OCI-LY1 (cell line): ENCODE measurements around the gene CORO2B.

Experiments
- H2AFZ ChIP-seq: fragments of 200-600 bp; sonication (generic), shearing (Covaris generic); 2 replicates; pipeline ENCODE4 v1.6.0; 2014; ENCODE audit warnings: antibody characterized with exemption, mild to moderate bottlenecking, low read length
- H3F3A ChIP-seq: fragments of 200-600 bp; sonication (generic), shearing (Covaris generic); 2 replicates; pipeline ENCODE4 v1.6.0; 2014; ENCODE audit warnings: mild to moderate bottlenecking, antibody characterized with exemption, low read length, moderate library complexity; ENCODE audit not compliant: insufficient read depth
- H3K27ac ChIP-seq: fragments of 200-600 bp; sonication (generic); 2 replicates; pipeline ENCODE4 v1.5.1; 2014; ENCODE audit warnings: low read length, mixed run types, mild to moderate bottlenecking, low read depth; ENCODE audit not compliant: poor library complexity, severe bottlenecking
- H3K27me3 ChIP-seq: fragments of 200-600 bp; sonication (generic); 2 replicates; pipeline ENCODE4 v1.6.0; 2014; ENCODE audit warnings: antibody characterized with exemption, mild to moderate bottlenecking, low read length, moderate library complexity; ENCODE audit not compliant: insufficient read depth
- H3K36me3 ChIP-seq: fragments of 200-600 bp; sonication (generic); 2 replicates; pipeline ENCODE4 v1.6.1; 2014; ENCODE audit warnings: mild to moderate bottlenecking, antibody characterized with exemption, low read length, moderate library complexity, mixed read lengths; ENCODE audit not compliant: insufficient read depth
- H3K4me1 ChIP-seq: fragments of 200-600 bp; sonication (generic); 2 replicates; pipeline ENCODE4 v1.5.1; 2014; ENCODE audit warnings: mild to moderate bottlenecking, low read length, moderate library complexity; ENCODE audit not compliant: insufficient read depth, severe bottlenecking
- H3K4me2 ChIP-seq: fragments of 200-600 bp; sonication (generic), shearing (Covaris generic); 2 replicates; pipeline ENCODE4 v1.6.1; 2014; ENCODE audit warnings: low read length
- H3K4me3 ChIP-seq: fragments of 200-600 bp; sonication (generic); 2 replicates; pipeline ENCODE4 v1.5.1; 2014; ENCODE audit warnings: low read length, low read depth, mild to moderate bottlenecking, mixed read lengths; ENCODE audit not compliant: poor library complexity, severe bottlenecking
- H3K79me2 ChIP-seq: fragments of 200-600 bp; shearing (Covaris generic); 2 replicates; pipeline ENCODE4 v1.6.1; 2016; ENCODE audit warnings: mixed run types, low read length, mixed read lengths; ENCODE audit not compliant: insufficient read depth
- H3K9ac ChIP-seq: fragments of 200-600 bp; sonication (generic), shearing (Covaris generic); 2 replicates; pipeline ENCODE4 v1.6.1; 2014; ENCODE audit warnings: mild to moderate bottlenecking, low read length, mixed read lengths
- H3K9me2 ChIP-seq: fragments of 200-600 bp; sonication (generic), shearing (Covaris generic); 2 replicates; pipeline ENCODE4 v1.6.1; 2014; ENCODE audit warnings: low read depth, mild to moderate bottlenecking, low read length, mixed read lengths
- H3K9me3 ChIP-seq: fragments of 200-600 bp; shearing (Covaris generic); 2 replicates; pipeline ENCODE4 v1.6.1; 2014; ENCODE audit warnings: low read length, mixed read lengths
- H4K20me1 ChIP-seq: fragments of 200-600 bp; sonication (generic), shearing (Covaris generic); 2 replicates; pipeline ENCODE4 v1.6.0; 2016; ENCODE audit warnings: mild to moderate bottlenecking, low read length; ENCODE audit not compliant: insufficient read depth
- CTCF ChIP-seq: fragments of 200-600 bp; sonication (generic), shearing (Covaris generic); IDR thresholded peaks from 2 replicates; pipeline ENCODE4 v1.5.1; 2017; ENCODE audit warnings: mild to moderate bottlenecking, antibody characterized with exemption, low read length, moderate library complexity, mixed read lengths
- EZH2 ChIP-seq: fragments of 200-600 bp; sonication (generic), shearing (Covaris generic); IDR thresholded peaks from 2 replicates; pipeline ENCODE4 v1.8.0; 2017; ENCODE audit warnings: borderline replicate concordance, mixed run types, mild to moderate bottlenecking, antibody characterized with exemption, low read length, moderate library complexity, mixed read lengths

Gene CORO2B

GRCh38 chr15:68774521-68775235 is 195.9 kb downstream of the CORO2B start:
- Histone ChIP-seq H3K79me2 (no peaks in the 10 kb centered on the region), H3K9me2 (no peaks in the 10 kb centered on the region), H2AFZ (no peak overlapping the region), H3K27me3 (0 out of 2 replicates have a peak, but pooled peaks cover 3% of the 10 kb centered on the region), H4K20me1 (no peaks in the 10 kb centered on the region), H3K4me3 (no peak overlapping the region), H3K36me3 (peaks cover 22% of the 10 kb centered on the region), H3K9ac (no peak overlapping the region), H3F3A (no peaks in the 10 kb centered on the region), H3K27ac (no peak overlapping the region), H3K4me2 (no peak overlapping the region), H3K9me3 (no peaks in the 10 kb centered on the region), H3K4me1 (no peaks in the 10 kb centered on the region)
- TF ChIP-seq EZH2: no peak
- no peak for TF ChIP-seq CTCF

- Histone ChIP-seq H3K9me3 (no peaks in the 10 kb centered on the region), H3K9ac (no peak overlapping the region), H4K20me1 (no peaks in the 10 kb centered on the region), H3K4me2 (no peak overlapping the region), H2AFZ (no peak overlapping the region), H3K36me3 (peaks cover 28% of the 10 kb centered on the region), H3K79me2 (no peaks in the 10 kb centered on the region), H3K9me2 (no peaks in the 10 kb centered on the region), H3K27me3 (0 out of 2 replicates have a peak, but pooled peaks cover 3% of the 10 kb centered on the region), H3K4me1 (no peaks in the 10 kb centered on the region), H3F3A (no peaks in the 10 kb centered on the region), H3K27ac (no peak overlapping the region), H3K4me3 (no peak overlapping the region)
- TF ChIP-seq CTCF: no peak
Observed at GRCh38 chr15:68775236-68775577, 196.4 kb downstream of the CORO2B start.

GRCh38 chr15:68775671-68776476 is 197.1 kb downstream of the CORO2B start:
- Histone ChIP-seq H4K20me1 (no peaks in the 10 kb centered on the region), H3K27ac (no peak overlapping the region), H3K36me3 (peaks cover 34% of the 10 kb centered on the region), H3K4me1 (no peaks in the 10 kb centered on the region), H3F3A (no peaks in the 10 kb centered on the region), H3K4me2 (no peak overlapping the region), H3K79me2 (no peaks in the 10 kb centered on the region), H3K27me3 (0 out of 2 replicates have a peak, but pooled peaks cover 3% of the 10 kb centered on the region), H2AFZ (no peak overlapping the region), H3K9ac (no peak overlapping the region), H3K9me2 (no peaks in the 10 kb centered on the region), H3K9me3 (no peaks in the 10 kb centered on the region), H3K4me3 (no peak overlapping the region)
- no peak for TF ChIP-seq EZH2
- TF ChIP-seq CTCF: no peak
